ENCODE data around the gene LTBP1.

GRCh38 chr2:33001823-33002222 is 55.1 kb downstream of the LTBP1 start:
- TF ChIP-seq CTCF (IDR thresholded peaks at IDR 0.05) (no peak), POLR2A (IDR thresholded peaks at IDR 0.05) (no peak)

All from ovary (tissue), 3 donors.